K562 (cell line): ENCODE measurements around the gene FGD6.
"Not testable (repeated sequence)": the region's sequence is repeated elsewhere in the genome, so short reads cannot be mapped to it uniquely, and the experiment has no call there.

Source experiments
- EZH2 ChIP-seq: IDR thresholded peaks from 2 replicates; pipeline ENCODE4 v1.6.1; 2012; ENCODE audit warnings: low read depth, mild to moderate bottlenecking, inconsistent platforms, low read length, borderline replicate concordance
- JUND ChIP-seq, 2 experiments: IDR thresholded peaks; 2 replicates in 1 of 2; 3 replicates in 1 of 2; pipeline ENCODE4 v1.6.1; 2011; ENCODE audit warnings: borderline replicate concordance in 2 of 2, low read depth in 2 of 2, low read length in 2 of 2, improper control_type of control experiment in 1 of 2, missing biosample characterization in 1 of 2, missing genetic modification characterization in 1 of 2, missing genetic modification reagents in 1 of 2
- NFIC ChIP-seq: fragments of 450-650 bp; IDR thresholded peaks from 2 replicates; pipeline ENCODE4 v1.6.1; 2017; ENCODE audit warnings: mild to moderate bottlenecking, inconsistent platforms
- POLR2AphosphoS5 ChIP-seq: IDR thresholded peaks from 2 replicates; pipeline ENCODE4 v1.6.1; 2011; ENCODE audit warnings: mild to moderate bottlenecking, low read depth, low read length, moderate library complexity; ENCODE audit not compliant: control insufficient read depth, insufficient read depth
- TF ChIP-seq, protein P1 (sequence below): sonication (generic); formaldehyde crosslinking; IDR thresholded peaks from 2 replicates; pipeline ENCODE4 v1.8.1; 2022; ENCODE audit warnings: missing genetic modification reagents
- TF ChIP-seq, protein P2 (sequence below), 2 experiments: IDR thresholded peaks; 2 replicates each; pipeline ENCODE4 v1.6.1; 2012; ENCODE audit warnings: improper control_type of control experiment in 2 of 2, low read depth in 2 of 2, low read length in 2 of 2, borderline replicate concordance in 1 of 2
- TF ChIP-seq, protein P3 (sequence below), 2 experiments: fragments of 450-650 bp; formaldehyde crosslinking in 1 of 2; IDR thresholded peaks; 2 replicates each; pipeline versions ENCODE4 v1.4.0 to v1.6.1; 2014 to 2020; ENCODE audit warnings: mild to moderate bottlenecking in 2 of 2, borderline replicate concordance in 1 of 2, low read depth in 1 of 2
- TF ChIP-seq, protein P4 (sequence below): fragments of 450-650 bp; formaldehyde crosslinking; conservative IDR thresholded peaks from 2 replicates; pipeline ENCODE4 v1.4.0; 2022; ENCODE audit warnings: mild to moderate bottlenecking, missing genetic modification characterization
- TF ChIP-seq, protein P5 (sequence below): fragments of 250-450 bp; sonication (Bioruptor Pico); IDR thresholded peaks from 2 replicates; pipeline ENCODE4 v1.8.0; 2021; ENCODE audit warnings: mild to moderate bottlenecking, moderate library complexity
- TF ChIP-seq, protein P6 (sequence below): sonication (generic); formaldehyde crosslinking; IDR thresholded peaks from 2 replicates; pipeline ENCODE4 v1.8.0; 2023; ENCODE audit warnings: mild to moderate bottlenecking, missing genetic modification reagents
- TF ChIP-seq, protein P7 (sequence below): fragments of 250-450 bp; sonication (Bioruptor Pico); IDR thresholded peaks from 2 replicates; pipeline ENCODE4 v1.5.0; 2021; ENCODE audit warnings: mild to moderate bottlenecking, borderline replicate concordance

DNA sequence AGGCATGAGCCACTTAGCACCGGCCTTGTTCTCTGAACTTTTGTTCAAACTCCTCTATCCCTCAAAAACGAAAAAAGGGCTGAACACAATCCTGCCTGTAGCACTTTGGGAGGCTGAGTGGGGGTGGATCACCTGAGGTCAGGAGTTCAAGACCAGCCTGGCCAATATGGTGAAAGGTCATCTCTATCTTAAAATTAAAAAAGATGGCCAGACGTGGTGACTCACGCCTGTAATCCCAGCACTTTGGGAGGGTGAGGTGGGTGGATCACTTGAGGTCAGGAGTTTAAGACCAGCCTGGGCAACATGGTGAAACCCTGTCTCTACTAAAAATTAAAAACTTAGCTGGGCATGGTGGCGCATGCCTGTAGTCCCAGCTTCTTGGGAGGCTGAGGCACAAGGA, 115.3 kb downstream of the FGD6 start:
- TF ChIP-seq, protein P1, sequence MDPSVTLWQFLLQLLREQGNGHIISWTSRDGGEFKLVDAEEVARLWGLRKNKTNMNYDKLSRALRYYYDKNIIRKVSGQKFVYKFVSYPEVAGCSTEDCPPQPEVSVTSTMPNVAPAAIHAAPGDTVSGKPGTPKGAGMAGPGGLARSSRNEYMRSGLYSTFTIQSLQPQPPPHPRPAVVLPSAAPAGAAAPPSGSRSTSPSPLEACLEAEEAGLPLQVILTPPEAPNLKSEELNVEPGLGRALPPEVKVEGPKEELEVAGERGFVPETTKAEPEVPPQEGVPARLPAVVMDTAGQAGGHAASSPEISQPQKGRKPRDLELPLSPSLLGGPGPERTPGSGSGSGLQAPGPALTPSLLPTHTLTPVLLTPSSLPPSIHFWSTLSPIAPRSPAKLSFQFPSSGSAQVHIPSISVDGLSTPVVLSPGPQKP (CRISPR knock-in tag), result not testable (repeated sequence)
- TF ChIP-seq EZH2; JUND (IDR thresholded peaks at IDR 0.05; ENCODE audit: borderline replicate concordance, low read depth, low read length); JUND (tag; IDR thresholded peaks at IDR 0.05; ENCODE audit: borderline replicate concordance, low read depth, low read length); POLR2AphosphoS5; NFIC: not testable (repeated sequence)
- TF ChIP-seq, protein P2, sequence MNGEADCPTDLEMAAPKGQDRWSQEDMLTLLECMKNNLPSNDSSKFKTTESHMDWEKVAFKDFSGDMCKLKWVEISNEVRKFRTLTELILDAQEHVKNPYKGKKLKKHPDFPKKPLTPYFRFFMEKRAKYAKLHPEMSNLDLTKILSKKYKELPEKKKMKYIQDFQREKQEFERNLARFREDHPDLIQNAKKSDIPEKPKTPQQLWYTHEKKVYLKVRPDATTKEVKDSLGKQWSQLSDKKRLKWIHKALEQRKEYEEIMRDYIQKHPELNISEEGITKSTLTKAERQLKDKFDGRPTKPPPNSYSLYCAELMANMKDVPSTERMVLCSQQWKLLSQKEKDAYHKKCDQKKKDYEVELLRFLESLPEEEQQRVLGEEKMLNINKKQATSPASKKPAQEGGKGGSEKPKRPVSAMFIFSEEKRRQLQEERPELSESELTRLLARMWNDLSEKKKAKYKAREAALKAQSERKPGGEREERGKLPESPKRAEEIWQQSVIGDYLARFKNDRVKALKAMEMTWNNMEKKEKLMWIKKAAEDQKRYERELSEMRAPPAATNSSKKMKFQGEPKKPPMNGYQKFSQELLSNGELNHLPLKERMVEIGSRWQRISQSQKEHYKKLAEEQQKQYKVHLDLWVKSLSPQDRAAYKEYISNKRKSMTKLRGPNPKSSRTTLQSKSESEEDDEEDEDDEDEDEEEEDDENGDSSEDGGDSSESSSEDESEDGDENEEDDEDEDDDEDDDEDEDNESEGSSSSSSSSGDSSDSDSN (IDR thresholded peaks at IDR 0.05; ENCODE audit: borderline replicate concordance in 1 of 2, low read depth in 2 of 2, low read length in 2 of 2), result not testable (repeated sequence)
- TF ChIP-seq, protein P3, sequence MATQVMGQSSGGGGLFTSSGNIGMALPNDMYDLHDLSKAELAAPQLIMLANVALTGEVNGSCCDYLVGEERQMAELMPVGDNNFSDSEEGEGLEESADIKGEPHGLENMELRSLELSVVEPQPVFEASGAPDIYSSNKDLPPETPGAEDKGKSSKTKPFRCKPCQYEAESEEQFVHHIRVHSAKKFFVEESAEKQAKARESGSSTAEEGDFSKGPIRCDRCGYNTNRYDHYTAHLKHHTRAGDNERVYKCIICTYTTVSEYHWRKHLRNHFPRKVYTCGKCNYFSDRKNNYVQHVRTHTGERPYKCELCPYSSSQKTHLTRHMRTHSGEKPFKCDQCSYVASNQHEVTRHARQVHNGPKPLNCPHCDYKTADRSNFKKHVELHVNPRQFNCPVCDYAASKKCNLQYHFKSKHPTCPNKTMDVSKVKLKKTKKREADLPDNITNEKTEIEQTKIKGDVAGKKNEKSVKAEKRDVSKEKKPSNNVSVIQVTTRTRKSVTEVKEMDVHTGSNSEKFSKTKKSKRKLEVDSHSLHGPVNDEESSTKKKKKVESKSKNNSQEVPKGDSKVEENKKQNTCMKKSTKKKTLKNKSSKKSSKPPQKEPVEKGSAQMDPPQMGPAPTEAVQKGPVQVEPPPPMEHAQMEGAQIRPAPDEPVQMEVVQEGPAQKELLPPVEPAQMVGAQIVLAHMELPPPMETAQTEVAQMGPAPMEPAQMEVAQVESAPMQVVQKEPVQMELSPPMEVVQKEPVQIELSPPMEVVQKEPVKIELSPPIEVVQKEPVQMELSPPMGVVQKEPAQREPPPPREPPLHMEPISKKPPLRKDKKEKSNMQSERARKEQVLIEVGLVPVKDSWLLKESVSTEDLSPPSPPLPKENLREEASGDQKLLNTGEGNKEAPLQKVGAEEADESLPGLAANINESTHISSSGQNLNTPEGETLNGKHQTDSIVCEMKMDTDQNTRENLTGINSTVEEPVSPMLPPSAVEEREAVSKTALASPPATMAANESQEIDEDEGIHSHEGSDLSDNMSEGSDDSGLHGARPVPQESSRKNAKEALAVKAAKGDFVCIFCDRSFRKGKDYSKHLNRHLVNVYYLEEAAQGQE (IDR thresholded peaks at IDR 0.05; ENCODE audit: borderline replicate concordance), result not testable (repeated sequence)
- TF ChIP-seq, protein P3 (CRISPR knock-in tag; IDR thresholded peaks at IDR 0.05; ENCODE audit: low read depth), result not testable (repeated sequence)
- TF ChIP-seq, protein P4, sequence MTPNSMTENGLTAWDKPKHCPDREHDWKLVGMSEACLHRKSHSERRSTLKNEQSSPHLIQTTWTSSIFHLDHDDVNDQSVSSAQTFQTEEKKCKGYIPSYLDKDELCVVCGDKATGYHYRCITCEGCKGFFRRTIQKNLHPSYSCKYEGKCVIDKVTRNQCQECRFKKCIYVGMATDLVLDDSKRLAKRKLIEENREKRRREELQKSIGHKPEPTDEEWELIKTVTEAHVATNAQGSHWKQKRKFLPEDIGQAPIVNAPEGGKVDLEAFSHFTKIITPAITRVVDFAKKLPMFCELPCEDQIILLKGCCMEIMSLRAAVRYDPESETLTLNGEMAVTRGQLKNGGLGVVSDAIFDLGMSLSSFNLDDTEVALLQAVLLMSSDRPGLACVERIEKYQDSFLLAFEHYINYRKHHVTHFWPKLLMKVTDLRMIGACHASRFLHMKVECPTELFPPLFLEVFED (CRISPR knock-in tag), result not testable (repeated sequence)
- TF ChIP-seq, protein P5, sequence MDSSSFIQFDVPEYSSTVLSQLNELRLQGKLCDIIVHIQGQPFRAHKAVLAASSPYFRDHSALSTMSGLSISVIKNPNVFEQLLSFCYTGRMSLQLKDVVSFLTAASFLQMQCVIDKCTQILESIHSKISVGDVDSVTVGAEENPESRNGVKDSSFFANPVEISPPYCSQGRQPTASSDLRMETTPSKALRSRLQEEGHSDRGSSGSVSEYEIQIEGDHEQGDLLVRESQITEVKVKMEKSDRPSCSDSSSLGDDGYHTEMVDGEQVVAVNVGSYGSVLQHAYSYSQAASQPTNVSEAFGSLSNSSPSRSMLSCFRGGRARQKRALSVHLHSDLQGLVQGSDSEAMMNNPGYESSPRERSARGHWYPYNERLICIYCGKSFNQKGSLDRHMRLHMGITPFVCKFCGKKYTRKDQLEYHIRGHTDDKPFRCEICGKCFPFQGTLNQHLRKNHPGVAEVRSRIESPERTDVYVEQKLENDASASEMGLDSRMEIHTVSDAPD (CRISPR knock-in tag), result not testable (repeated sequence)
- TF ChIP-seq, protein P6, sequence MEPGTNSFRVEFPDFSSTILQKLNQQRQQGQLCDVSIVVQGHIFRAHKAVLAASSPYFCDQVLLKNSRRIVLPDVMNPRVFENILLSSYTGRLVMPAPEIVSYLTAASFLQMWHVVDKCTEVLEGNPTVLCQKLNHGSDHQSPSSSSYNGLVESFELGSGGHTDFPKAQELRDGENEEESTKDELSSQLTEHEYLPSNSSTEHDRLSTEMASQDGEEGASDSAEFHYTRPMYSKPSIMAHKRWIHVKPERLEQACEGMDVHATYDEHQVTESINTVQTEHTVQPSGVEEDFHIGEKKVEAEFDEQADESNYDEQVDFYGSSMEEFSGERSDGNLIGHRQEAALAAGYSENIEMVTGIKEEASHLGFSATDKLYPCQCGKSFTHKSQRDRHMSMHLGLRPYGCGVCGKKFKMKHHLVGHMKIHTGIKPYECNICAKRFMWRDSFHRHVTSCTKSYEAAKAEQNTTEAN (CRISPR knock-in tag), result not testable (repeated sequence)
- TF ChIP-seq, protein P7, sequence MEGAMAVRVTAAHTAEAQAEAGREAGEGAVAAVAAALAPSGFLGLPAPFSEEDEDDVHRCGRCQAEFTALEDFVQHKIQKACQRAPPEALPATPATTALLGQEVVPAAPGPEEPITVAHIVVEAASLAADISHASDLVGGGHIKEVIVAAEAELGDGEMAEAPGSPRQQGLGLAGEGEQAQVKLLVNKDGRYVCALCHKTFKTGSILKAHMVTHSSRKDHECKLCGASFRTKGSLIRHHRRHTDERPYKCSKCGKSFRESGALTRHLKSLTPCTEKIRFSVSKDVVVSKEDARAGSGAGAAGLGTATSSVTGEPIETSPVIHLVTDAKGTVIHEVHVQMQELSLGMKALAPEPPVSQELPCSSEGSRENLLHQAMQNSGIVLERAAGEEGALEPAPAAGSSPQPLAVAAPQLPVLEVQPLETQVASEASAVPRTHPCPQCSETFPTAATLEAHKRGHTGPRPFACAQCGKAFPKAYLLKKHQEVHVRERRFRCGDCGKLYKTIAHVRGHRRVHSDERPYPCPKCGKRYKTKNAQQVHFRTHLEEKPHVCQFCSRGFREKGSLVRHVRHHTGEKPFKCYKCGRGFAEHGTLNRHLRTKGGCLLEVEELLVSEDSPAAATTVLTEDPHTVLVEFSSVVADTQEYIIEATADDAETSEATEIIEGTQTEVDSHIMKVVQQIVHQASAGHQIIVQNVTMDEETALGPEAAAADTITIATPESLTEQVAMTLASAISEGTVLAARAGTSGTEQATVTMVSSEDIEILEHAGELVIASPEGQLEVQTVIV (CRISPR knock-in tag), result not testable (repeated sequence)
